ENCODE data around the gene NRTN.

NRTN gene

GRCh38 chr19:5814123-5814851, 9.4 kb downstream of the NRTN start:
- no peak for DNase-seq (ENCODE audit: low read depth)
- H3K4me3 ChIP-seq (ENCODE audit: low read length), result no peak overlapping the region
- no peak for TF ChIP-seq CTCF (IDR thresholded peaks at IDR 0.05; ENCODE audit: insufficient read depth, low read depth, low read length, missing control alignments)

GRCh38 chr19:5814852-5815246, 10.0 kb downstream of the NRTN start:
- no peak for DNase-seq (ENCODE audit: low read depth)
- no peak overlapping the region for H3K4me3 ChIP-seq (ENCODE audit: low read length)
- TF ChIP-seq CTCF (IDR thresholded peaks at IDR 0.05; ENCODE audit: insufficient read depth, low read depth, low read length, missing control alignments), result no peak

- DNase-seq (ENCODE audit: low read depth), result no peak
- H3K4me3 ChIP-seq (ENCODE audit: low read length), result no peak overlapping the region
- TF ChIP-seq CTCF (IDR thresholded peaks at IDR 0.05; ENCODE audit: insufficient read depth, low read depth, low read length, missing control alignments), result no peak
Observed at GRCh38 chr19:5817218-5817617, 12.4 kb downstream of the NRTN start.

- no peak overlapping the region for H3K4me3 ChIP-seq (ENCODE audit: low read length)
- DNase-seq (ENCODE audit: low read depth), result no peak
- no peak for TF ChIP-seq CTCF (IDR thresholded peaks at IDR 0.05; ENCODE audit: insufficient read depth, low read depth, low read length, missing control alignments)
Observed at GRCh38 chr19:5818594-5818993, 13.7 kb downstream of the NRTN start.

GRCh38 chr19:5820785-5821184, 15.9 kb downstream of the NRTN start:
- no peak for DNase-seq (ENCODE audit: low read depth)
- no peak overlapping the region for H3K4me3 ChIP-seq (ENCODE audit: low read length)
- no peak for TF ChIP-seq CTCF (IDR thresholded peaks at IDR 0.05; ENCODE audit: insufficient read depth, low read depth, low read length, missing control alignments)

- H3K4me3 ChIP-seq (ENCODE audit: low read length), result no peak overlapping the region
- no peak for TF ChIP-seq CTCF (IDR thresholded peaks at IDR 0.05; ENCODE audit: insufficient read depth, low read depth, low read length, missing control alignments)
- no peak for DNase-seq (ENCODE audit: low read depth)
Observed at GRCh38 chr19:5821521-5822180, 16.8 kb downstream of the NRTN start.
